Measurements from ENCODE around the gene CRYGB.
"Not testable (repeated sequence)": the region's sequence is repeated elsewhere in the genome, so short reads cannot be mapped to it uniquely, and the experiment has no call there.

The CRYGB gene

GRCh38 chr2:208112969-208113368 lies 33.0 kb downstream of the CRYGB start:
- no peak for DNase-seq (ENCODE audit: low read depth)

- DNase-seq (ENCODE audit: low read depth) = not testable (repeated sequence)
Observed at GRCh38 chr2:208112273-208112745, 33.6 kb downstream of the CRYGB start.

DNA sequence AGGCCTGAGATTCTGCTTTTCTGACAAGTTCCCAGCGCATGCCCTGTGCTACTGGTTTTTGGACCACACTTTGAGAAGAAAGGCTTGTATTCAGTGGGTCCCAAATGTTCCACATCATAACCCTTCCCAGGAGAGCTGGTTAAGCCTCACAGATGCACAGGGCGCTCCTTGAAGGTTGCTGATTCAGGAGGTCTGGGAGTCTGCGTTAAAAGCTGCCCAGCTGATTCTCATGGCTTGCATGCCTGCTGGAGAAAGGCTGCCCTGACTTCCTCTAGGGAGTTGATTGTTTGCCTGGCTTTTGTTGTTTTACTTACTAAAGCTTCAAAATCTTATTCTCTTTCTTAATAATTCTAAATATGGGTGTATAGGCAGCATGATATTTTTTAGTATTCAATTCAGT lies 42.3 kb downstream of the CRYGB start:
- DNase-seq (ENCODE audit: low read depth) = no peak

GRCh38 chr2:208101716-208102631 lies 44.0 kb downstream of the CRYGB start:
- no peak for DNase-seq (ENCODE audit: low read depth)

DNA sequence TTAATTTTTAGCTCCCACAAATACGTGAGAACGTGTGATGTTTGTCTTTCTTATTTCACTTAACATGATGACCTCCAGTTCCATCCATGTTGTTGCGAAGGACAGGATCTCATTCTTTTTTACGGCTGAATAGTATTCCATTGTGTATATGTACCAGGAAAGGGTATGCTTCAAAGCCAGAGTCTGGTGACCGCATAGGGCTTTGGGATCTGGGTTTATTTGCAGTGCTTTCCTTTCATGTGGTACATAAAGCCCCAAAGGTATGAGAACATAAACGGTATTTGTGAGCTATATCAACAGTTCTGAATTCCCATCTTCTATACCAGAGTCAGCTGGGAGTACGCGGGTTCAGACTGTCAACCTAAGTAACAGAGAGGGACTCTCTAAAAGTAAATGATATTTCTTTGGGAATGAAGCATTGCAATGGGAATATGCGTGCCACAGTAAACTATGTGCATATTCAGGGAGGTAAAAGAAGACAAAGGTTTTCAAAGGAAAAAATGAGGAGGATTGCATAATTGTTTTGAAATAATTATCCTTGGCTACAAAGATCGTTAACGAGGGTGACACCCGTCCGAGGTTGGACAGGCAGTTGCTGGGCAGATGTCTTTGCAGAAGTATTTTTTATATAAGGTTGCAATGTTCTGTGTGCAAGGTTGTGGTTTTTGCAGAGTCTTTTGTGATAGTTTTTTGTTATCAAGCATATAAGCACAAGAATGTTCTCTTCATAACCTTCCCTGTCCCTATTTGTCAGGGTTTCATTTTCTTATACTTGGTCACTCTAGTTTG lies 46.1 kb downstream of the CRYGB start:
- no peak for DNase-seq (ENCODE audit: low read depth)

GRCh38 chr2:208098701-208099100 lies 47.3 kb downstream of the CRYGB start:
- not testable (repeated sequence) for DNase-seq (ENCODE audit: low read depth)

GRCh38 chr2:208098267-208098666 lies 47.7 kb downstream of the CRYGB start:
- no peak for DNase-seq (ENCODE audit: low read depth)

DNA sequence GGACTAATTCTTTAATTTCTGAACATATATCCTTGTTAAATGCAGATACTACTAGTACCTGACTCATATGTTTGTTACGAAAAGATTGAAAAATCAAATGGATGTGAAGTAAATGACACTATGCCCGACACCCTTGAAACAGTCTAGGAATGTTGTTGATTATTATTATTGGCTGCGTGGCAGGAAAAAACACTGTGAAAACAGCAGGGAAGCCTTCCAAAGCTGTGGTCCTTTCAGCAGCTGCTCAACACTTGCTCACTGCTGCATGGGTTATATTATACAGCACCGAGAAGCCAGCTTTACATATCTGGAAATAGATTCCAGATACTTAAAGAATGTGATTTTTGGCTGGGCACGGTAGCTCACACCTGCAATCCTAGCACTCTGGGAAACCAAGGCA lies 48.2 kb downstream of the CRYGB start:
- no peak for DNase-seq (ENCODE audit: low read depth)

DNA sequence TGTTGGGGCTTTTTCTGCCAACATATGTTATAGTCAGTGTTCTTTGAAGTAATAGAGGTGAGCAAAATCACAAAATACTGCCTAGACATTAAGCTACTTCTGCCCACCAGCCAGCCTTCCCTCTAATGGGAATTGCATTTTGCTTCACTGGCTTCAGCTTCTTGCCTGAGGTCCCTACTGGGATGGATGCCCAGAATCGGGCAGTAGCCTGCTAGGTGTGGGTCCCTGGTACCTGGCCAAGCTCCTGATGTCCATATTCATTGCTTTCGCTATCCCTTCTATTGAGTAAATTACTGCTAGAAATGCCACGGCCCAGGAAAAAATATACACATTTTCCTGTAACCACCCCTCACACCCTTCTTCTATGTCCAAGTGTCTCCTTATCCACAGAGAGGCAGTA lies 48.6 kb downstream of the CRYGB start:
- no peak for DNase-seq (ENCODE audit: low read depth)

DNA sequence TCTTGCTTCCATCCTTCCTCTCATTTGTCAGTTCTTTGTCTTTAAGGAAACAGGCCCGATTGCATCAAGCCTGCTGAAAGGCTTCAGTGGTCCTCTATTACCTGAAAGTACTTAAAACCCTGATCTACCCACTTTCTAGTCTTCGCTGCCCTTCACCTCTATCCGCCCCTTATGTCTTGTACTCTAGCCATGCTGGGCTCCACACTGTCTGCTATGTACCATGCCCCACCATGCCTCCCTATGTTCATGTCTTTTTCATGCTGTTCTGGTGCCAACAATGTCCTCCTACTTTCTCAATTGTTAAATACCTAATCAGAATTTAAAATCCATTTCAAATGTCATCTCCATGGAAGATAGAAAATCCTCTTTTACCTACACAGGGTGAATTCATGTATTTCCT lies 49.9 kb downstream of the CRYGB start:
- DNase-seq (ENCODE audit: low read depth) = no peak

- no peak for DNase-seq (ENCODE audit: low read depth)
Observed at GRCh38 chr2:208093128-208093527, 52.8 kb downstream of the CRYGB start.
